OCI-LY7 (cell line): ENCODE measurements around the gene DPP10. TPM values are rescaled to one million over a fixed set of nuclear protein-coding genes. Genes with fewer than 3 reads are reported as not detected.

ENCODE experiments used
- BruUV-seq: library from RNA; stranded (reverse); fragments of 400-500 nt; replicated peaks from 2 replicates; lab custom pipeline; 2021; lab: Mats Ljungman, UMichigan
- CTCF ChIA-PET: fragments of 300-600 bp; sonication (Branson Sonifier 250); formaldehyde crosslinking; loops from one replicate; lab custom pipeline; 2022; ENCODE audit warnings: antibody characterized with exemption; ENCODE audit not compliant: unreplicated experiment; lab: Charles Lee
- POLR2A ChIA-PET: fragments of 300-600 bp; sonication (Branson Sonifier 250); formaldehyde crosslinking; loops from one replicate; lab custom pipeline; 2022; ENCODE audit warnings: antibody characterized with exemption; lab: Charles Lee
- DNase-seq: peaks from one replicate; pipeline ENCODE4 v3.0.0-alpha.2; 2015; ENCODE audit warnings: low spot score
- H2AFZ ChIP-seq: fragments of 200-600 bp; sonication (generic), shearing (Covaris generic); 2 replicates; pipeline ENCODE4 v1.6.1; 2014; ENCODE audit warnings: mild to moderate bottlenecking, antibody characterized with exemption, low read length, moderate library complexity
- H3K27ac ChIP-seq: fragments of 200-600 bp; sonication (generic); 2 replicates; pipeline ENCODE4 v1.5.1; 2014; ENCODE audit warnings: mixed run types, low read depth, mild to moderate bottlenecking, moderate library complexity, low read length, inconsistent platforms; ENCODE audit not compliant: poor library complexity, severe bottlenecking
- H3K36me3 ChIP-seq: fragments of 200-600 bp; sonication (generic); 2 replicates; pipeline ENCODE4 v1.6.1; 2014; ENCODE audit warnings: mild to moderate bottlenecking, antibody characterized with exemption, low read length, moderate library complexity, mixed read lengths; ENCODE audit not compliant: insufficient read depth
- H3K4me1 ChIP-seq: fragments of 200-600 bp; sonication (generic); 2 replicates; pipeline ENCODE4 v1.5.1; 2014; ENCODE audit warnings: mild to moderate bottlenecking, low read length; ENCODE audit not compliant: insufficient read depth, poor library complexity, severe bottlenecking
- H3K4me2 ChIP-seq: fragments of 200-600 bp; sonication (generic); 2 replicates; pipeline ENCODE4 v1.6.1; 2014; ENCODE audit warnings: mild to moderate bottlenecking, low read length
- H3K4me3 ChIP-seq: fragments of 200-600 bp; sonication (generic); 2 replicates; pipeline ENCODE4 v1.5.1; 2014; ENCODE audit warnings: mild to moderate bottlenecking, low read depth, low read length; ENCODE audit not compliant: poor library complexity, severe bottlenecking
- H3K79me2 ChIP-seq: fragments of 200-600 bp; sonication (generic); 2 replicates; pipeline ENCODE4 v1.6.1; 2016; ENCODE audit warnings: low read depth, mild to moderate bottlenecking, low read length, moderate library complexity, mixed read lengths; ENCODE audit not compliant: insufficient read depth
- H3K9me2 ChIP-seq: fragments of 200-600 bp; sonication (generic); 2 replicates; pipeline ENCODE4 v1.6.1; 2016; ENCODE audit warnings: mild to moderate bottlenecking, low read length, mixed read lengths; ENCODE audit not compliant: insufficient read depth
- H3K9me3 ChIP-seq: fragments of 200-600 bp; sonication (generic); 2 replicates; pipeline ENCODE4 v1.6.1; 2014; ENCODE audit warnings: mild to moderate bottlenecking, mixed run types, low read length, mixed read lengths
- H4K20me1 ChIP-seq: fragments of 200-600 bp; sonication (generic); 2 replicates; pipeline ENCODE4 v1.6.1; 2014; ENCODE audit warnings: mild to moderate bottlenecking, antibody characterized with exemption, low read length, moderate library complexity, mixed read lengths; ENCODE audit not compliant: insufficient read depth
- CTCF ChIP-seq: fragments of 200-600 bp; sonication (generic); conservative IDR thresholded peaks from 2 replicates; pipeline ENCODE4 v1.5.1; 2014; ENCODE audit warnings: mild to moderate bottlenecking, antibody characterized with exemption, low read length, moderate library complexity, mixed read lengths
- EZH2phosphoT487 ChIP-seq: fragments of 200-600 bp; sonication (generic); IDR thresholded peaks from 2 replicates; pipeline ENCODE4 v1.6.1; 2018; ENCODE audit warnings: low read depth, borderline replicate concordance, mild to moderate bottlenecking, mixed run types, antibody characterized with exemption, low read length, moderate library complexity, mixed read lengths
- intact Hi-C: fragments of 100-400 bp; cut with micrococcal nuclease; formaldehyde crosslinking; loops from one replicate; pipeline ENCODE4 v1.10.0; 2022; ENCODE audit not compliant: unreplicated experiment
- total RNA-seq, 2 experiments: library from RNA; depleted of rRNA in 1 of 2; stranded (reverse); fragments of >200 nt in 1 of 2; shearing (Covaris generic) in 1 of 2; gene quantifications; 2 replicates each; pipeline ENCODE4 v1.2.3, GENCODE V29; 2014 to 2022

The DPP10 gene
- total RNA-seq, 2 experiments from 2014 or later, result not detected

DNA sequence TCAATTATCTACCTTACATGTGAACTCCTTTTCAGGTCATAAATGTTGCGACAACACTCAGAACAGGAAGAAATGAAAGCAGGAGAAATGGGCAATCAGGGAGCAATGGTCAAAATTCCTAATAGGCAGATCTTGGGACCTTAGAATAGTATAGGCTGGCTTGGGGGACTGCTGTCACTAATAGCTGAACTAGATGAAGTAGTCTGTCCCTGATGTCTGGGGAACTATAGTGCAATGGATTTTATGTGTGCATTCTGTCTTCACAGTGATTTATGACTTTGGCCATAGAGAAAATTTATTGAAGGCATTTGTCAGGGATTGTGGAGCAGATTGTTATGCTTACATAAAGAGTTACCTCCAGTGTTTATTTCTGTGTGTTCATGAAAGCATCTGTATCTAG is 6.1 kb upstream of the DPP10 start:
- Histone ChIP-seq H3K36me3 (no peaks in the 10 kb centered on the region), H3K4me2 (no peak overlapping the region), H3K4me3 (no peak overlapping the region), H3K27ac (no peak overlapping the region), H3K9me2 (no peaks in the 10 kb centered on the region), H3K4me1 (no peaks in the 10 kb centered on the region), H4K20me1 (no peaks in the 10 kb centered on the region), H3K9me3 (no peaks in the 10 kb centered on the region), H2AFZ (no peak overlapping the region), H3K79me2 (no peaks in the 10 kb centered on the region)
- BruUV-seq, result no TSS peak
- no peak for DNase-seq
- TF ChIP-seq CTCF, result no peak
- TF ChIP-seq EZH2phosphoT487, result no peak
- POLR2A ChIA-PET, result no interaction called here
- intact Hi-C loops, result no loop called here
- CTCF ChIA-PET, result no interaction called here

DNA sequence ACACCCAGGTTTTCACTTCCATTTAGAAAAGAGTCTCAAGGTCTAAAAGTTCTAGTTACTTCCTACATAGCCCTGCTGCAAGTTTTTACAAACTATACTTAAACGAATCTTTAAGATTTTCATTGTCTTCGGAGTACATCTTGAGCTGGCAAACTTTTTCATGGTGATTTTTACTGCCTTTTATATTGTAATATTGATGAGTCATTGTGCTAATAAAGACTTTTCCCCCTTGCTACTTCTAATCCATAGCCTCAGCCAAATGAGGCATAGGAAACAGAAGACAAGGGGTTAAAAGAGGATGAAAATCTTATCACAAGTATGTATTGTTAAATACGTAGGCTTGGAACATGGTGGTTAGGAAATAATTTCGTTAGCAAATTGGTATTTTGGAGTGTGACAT is 4.1 kb downstream of the DPP10 start:
- Histone ChIP-seq H4K20me1 (no peaks in the 10 kb centered on the region), H3K36me3 (no peaks in the 10 kb centered on the region), H3K4me2 (no peak overlapping the region), H3K4me1 (no peaks in the 10 kb centered on the region), H3K4me3 (no peak overlapping the region), H3K9me2 (no peaks in the 10 kb centered on the region), H3K9me3 (no peaks in the 10 kb centered on the region), H3K79me2 (no peaks in the 10 kb centered on the region), H2AFZ (no peak overlapping the region), H3K27ac (no peak overlapping the region)
- intact Hi-C loops, result no loop called here
- ChIA-PET POLR2A (no interaction called here), CTCF (no interaction called here)
- DNase-seq, result no peak
- no TSS peak for BruUV-seq
- TF ChIP-seq CTCF (no peak), EZH2phosphoT487 (no peak)

DNA sequence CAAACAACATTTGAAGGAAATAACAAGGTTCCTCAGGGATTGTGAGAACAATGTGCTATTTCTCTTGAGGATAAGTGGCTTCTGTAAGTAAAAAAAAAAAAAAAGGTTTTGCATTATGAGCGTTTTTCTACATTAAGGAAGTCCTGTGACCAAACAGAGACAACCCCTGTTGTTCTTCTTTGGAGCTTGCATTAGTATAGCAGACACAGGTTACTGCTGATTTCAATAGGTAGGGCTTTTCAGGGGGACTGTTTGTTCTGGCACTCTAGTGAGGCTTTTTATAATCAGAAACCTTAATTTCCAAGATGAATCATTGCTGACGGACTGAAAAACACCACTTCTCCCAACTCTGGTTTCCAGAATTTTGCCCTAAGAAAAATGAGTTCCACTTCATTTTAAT is 8.2 kb downstream of the DPP10 start:
- Histone ChIP-seq H2AFZ (no peak overlapping the region), H4K20me1 (no peaks in the 10 kb centered on the region), H3K27ac (no peak overlapping the region), H3K4me2 (no peak overlapping the region), H3K4me3 (no peak overlapping the region), H3K36me3 (no peaks in the 10 kb centered on the region), H3K9me2 (no peaks in the 10 kb centered on the region), H3K9me3 (no peaks in the 10 kb centered on the region), H3K4me1 (no peaks in the 10 kb centered on the region), H3K79me2 (no peaks in the 10 kb centered on the region)
- no TSS peak for BruUV-seq
- TF ChIP-seq CTCF (no peak), EZH2phosphoT487 (no peak)
- intact Hi-C loops, result no loop called here
- DNase-seq, result no peak
- ChIA-PET POLR2A (interaction anchor here (0.7 kb wide), 3 partner anchors 16 to 291 kb away, joined by 3 read pairs; no protein-coding TSS in a partner anchor), CTCF (no interaction called here)
